K562 (cell line): ENCODE measurements around the gene IDUA. TPM values are rescaled to one million over a fixed set of nuclear protein-coding genes. Genes with fewer than 3 reads are reported as not detected.

Experiments used
- CBX2 ChIP-seq: fragments of 200-600 bp; sonication (generic); IDR thresholded peaks from one replicate; pipeline ENCODE4 v1.6.1; 2012; ENCODE audit warnings: mild to moderate bottlenecking, low read length, inconsistent platforms; ENCODE audit not compliant: insufficient read depth, poor library complexity, severe bottlenecking
- DACH1 ChIP-seq: fragments of 450-650 bp; IDR thresholded peaks from 2 replicates; pipeline ENCODE4 v1.6.1; 2018; ENCODE audit not compliant: partially characterized antibody
- EHMT2 ChIP-seq: fragments of 450-650 bp; IDR thresholded peaks from 2 replicates; pipeline ENCODE4 v1.6.1; 2018; ENCODE audit warnings: antibody characterized with exemption
- ELF2 ChIP-seq: fragments of 250-450 bp; sonication (Bioruptor Pico); IDR thresholded peaks from 2 replicates; pipeline ENCODE4 v1.5.0; 2021; ENCODE audit warnings: mild to moderate bottlenecking
- ETV5 ChIP-seq: sonication (generic); formaldehyde crosslinking; IDR thresholded peaks from 2 replicates; pipeline ENCODE4 v1.4.0; 2020; ENCODE audit warnings: low read depth, mild to moderate bottlenecking, missing genetic modification reagents
- KLF6 ChIP-seq: fragments of 250-450 bp; sonication (Bioruptor Pico); IDR thresholded peaks from 2 replicates; pipeline ENCODE4 v1.4.0; 2020; ENCODE audit warnings: mild to moderate bottlenecking, moderate library complexity, borderline replicate concordance
- MAZ ChIP-seq, 2 experiments: fragments of 450-650 bp in 1 of 2; sonication (generic) in 1 of 2; formaldehyde crosslinking; IDR thresholded peaks in 1 of 2; conservative IDR thresholded peaks in 1 of 2; 2 replicates each; pipeline versions ENCODE4 v1.4.0 to v1.5.0; 2020; ENCODE audit warnings: mild to moderate bottlenecking in 1 of 2, missing genetic modification reagents in 1 of 2
- MEF2D ChIP-seq: conservative IDR thresholded peaks from 2 replicates; pipeline ENCODE4 v1.6.1; 2016; ENCODE audit warnings: low read depth, missing genetic modification characterization, missing compliant biosample characterization
- SLC30A9 ChIP-seq: fragments of 250-450 bp; sonication (Bioruptor Pico); IDR thresholded peaks from 2 replicates; pipeline ENCODE4 v1.8.0; 2022; ENCODE audit warnings: mild to moderate bottlenecking, moderate library complexity
- SNRNP70 ChIP-seq: fragments of 200-400 bp; formaldehyde crosslinking; optimal IDR thresholded peaks from 2 replicates; pipeline ENCODE3; 2017; ENCODE audit warnings: low read depth, low read length
- TCF3 ChIP-seq: sonication (generic); formaldehyde crosslinking; IDR thresholded peaks from 2 replicates; pipeline ENCODE4 v1.4.0; 2020; ENCODE audit warnings: mild to moderate bottlenecking, missing genetic modification reagents
- TRIM28 ChIP-seq: fragments of 450-650 bp; IDR thresholded peaks from 2 replicates; pipeline ENCODE4 v1.6.1; 2017
- ZBTB40 ChIP-seq, 2 experiments: fragments of 450-650 bp in 1 of 2; sonication (generic) in 1 of 2; formaldehyde crosslinking in 1 of 2; IDR thresholded peaks; 2 replicates each; pipeline versions ENCODE4 v1.7.1 to v1.9.0; 2016 to 2022; ENCODE audit warnings: inconsistent platforms in 1 of 2, mild to moderate bottlenecking in 1 of 2, missing genetic modification reagents in 1 of 2
- ZNF239 ChIP-seq: fragments of 250-450 bp; sonication (Bioruptor Pico); IDR thresholded peaks from 2 replicates; pipeline ENCODE4 v1.4.0; 2020; ENCODE audit warnings: mild to moderate bottlenecking
- ZNF280A ChIP-seq: fragments of 450-650 bp; IDR thresholded peaks from 2 replicates; pipeline ENCODE4 v1.6.1; 2018; ENCODE audit warnings: mild to moderate bottlenecking, low read depth; ENCODE audit not compliant: partially characterized antibody
- polyA plus RNA-seq, 8 experiments: library from polyadenylated mRNA; depleted of rRNA in 4 of 8; stranded (reverse) in 5 of 8; unstranded in 3 of 8; fragments of >200 nt; fragmentation: Nextera tagmentation in 2 of 8; fragmentation: Illumina TruSeq in 1 of 8; extraction: Ambion mirVana in 2 of 8; extraction: Trizol in 1 of 8; gene quantifications; 2 replicates each; pipeline versions ENCODE4 v1.2.1 to v1.2.3, GENCODE V29; 2011 to 2014; ENCODE audit warnings: inconsistent platforms in 1 of 8, missing spikeins in 1 of 8
- total RNA-seq, 7 experiments: library from RNA; depleted of rRNA in 6 of 7; stranded (reverse); fragments of >200 nt in 6 of 7; fragmentation: Illumina TruSeq in 2 of 7; extraction: Trizol in 2 of 7; gene quantifications; 2 replicates each; pipeline versions ENCODE4 v1.2.1 to v1.2.3, GENCODE V29; 2011 to 2021; ENCODE audit warnings: low replicate concordance in 1 of 7
- TF ChIP-seq, protein P1 (sequence below): IDR thresholded peaks from 2 replicates; pipeline ENCODE4 v1.6.1; 2011; ENCODE audit not compliant: insufficient read length; ENCODE audit errors: extremely low read depth

IDUA gene
- total and polyA plus RNA-seq, 9 of the 15 experiments (the other 6 are each of a cell fraction or from before 2014, with no cell fraction given) = 0.04 to 16.1 (median 1.2) TPM

GRCh38 chr4:992297-993110 lies 5.7 kb downstream of the IDUA start (continued):
- TF ChIP-seq ZBTB40 (IDR thresholded peaks at IDR 0.05) (peak; percentile 72), ZBTB40 (CRISPR knock-in tag; IDR thresholded peaks at IDR 0.05) (no peak), EHMT2 (no peak), CBX2 (no peak), SLC30A9 (no peak), TCF3 (CRISPR knock-in tag) (peak; percentile 52; the same call in 1 of the 2 replicates), ELF2 (CRISPR knock-in tag) (no peak), MEF2D (tag) (no peak), TRIM28 (no peak), ZNF239 (CRISPR knock-in tag) (no peak; the same call in 1 of the 2 replicates), ETV5 (CRISPR knock-in tag) (peak; percentile 94), SNRNP70 (no peak), KLF6 (CRISPR knock-in tag) (no peak), MAZ (CRISPR knock-in tag; conservative IDR thresholded peaks at IDR 0.05 in 1 of 2, IDR thresholded peaks at IDR 0.05 in 1 of 2) (peak in 1 of 2 experiments; percentile 73; a peak in 1 of 4 replicates), DACH1 (no peak), ZNF280A (no peak)
- TF ChIP-seq, protein P1, sequence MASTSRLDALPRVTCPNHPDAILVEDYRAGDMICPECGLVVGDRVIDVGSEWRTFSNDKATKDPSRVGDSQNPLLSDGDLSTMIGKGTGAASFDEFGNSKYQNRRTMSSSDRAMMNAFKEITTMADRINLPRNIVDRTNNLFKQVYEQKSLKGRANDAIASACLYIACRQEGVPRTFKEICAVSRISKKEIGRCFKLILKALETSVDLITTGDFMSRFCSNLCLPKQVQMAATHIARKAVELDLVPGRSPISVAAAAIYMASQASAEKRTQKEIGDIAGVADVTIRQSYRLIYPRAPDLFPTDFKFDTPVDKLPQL = no peak
